Fibroblast of skin of abdomen (primary cell): ENCODE data around the gene YARS1.
A peak's percentile ranks its signal among the peaks of the same experiment; 100 is the strongest.

Source experiments
- DNase-seq: peaks from one replicate; pipeline ENCODE4 v3.0.0-alpha.2; 2013

YARS1 gene

GRCh38 chr1:32775640-32776337, 41.4 kb downstream of the YARS1 start:
- peak; percentile 89 for DNase-seq

DNA sequence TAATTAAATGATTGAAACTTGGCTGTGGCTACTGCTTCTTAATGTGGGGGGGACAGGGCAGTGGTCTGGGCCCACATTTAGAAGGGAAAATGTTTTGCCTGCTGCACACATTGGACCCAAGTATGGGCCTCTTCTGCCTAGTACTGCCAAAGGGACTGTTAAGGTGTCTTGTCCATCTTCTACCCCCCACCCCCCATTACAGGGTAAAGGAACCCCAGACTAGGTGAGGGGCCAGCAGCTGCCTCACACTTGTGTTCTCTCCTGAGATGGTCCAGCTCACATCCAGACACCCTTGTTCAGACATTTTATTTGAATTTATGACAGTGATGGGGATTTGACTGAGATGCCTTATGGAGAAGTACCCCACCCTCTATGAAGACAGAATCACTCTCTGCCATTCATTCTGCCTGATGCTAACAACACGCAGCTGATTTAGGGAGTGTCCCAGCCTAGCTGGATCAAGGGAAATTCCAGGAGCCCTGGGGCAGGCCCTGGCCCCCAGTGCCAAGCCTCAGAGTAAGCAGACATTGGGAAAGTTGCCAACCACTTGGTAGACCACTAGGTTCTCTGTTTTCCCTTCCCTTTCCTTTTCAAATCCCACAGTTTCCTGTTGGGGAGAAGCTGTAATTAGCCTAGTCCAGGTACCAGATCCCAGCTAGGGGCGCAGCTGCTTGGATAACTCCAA, 42.1 kb downstream of the YARS1 start:
- peak; percentile 76 for DNase-seq

GRCh38 chr1:32774464-32774808, 42.7 kb downstream of the YARS1 start:
- no peak for DNase-seq

GRCh38 chr1:32773764-32774463, 43.2 kb downstream of the YARS1 start:
- no peak for DNase-seq

GRCh38 chr1:32773018-32773763, 44.0 kb downstream of the YARS1 start:
- DNase-seq: peak; percentile 73

GRCh38 chr1:32772281-32773017, 44.7 kb downstream of the YARS1 start:
- DNase-seq: no peak

DNA sequence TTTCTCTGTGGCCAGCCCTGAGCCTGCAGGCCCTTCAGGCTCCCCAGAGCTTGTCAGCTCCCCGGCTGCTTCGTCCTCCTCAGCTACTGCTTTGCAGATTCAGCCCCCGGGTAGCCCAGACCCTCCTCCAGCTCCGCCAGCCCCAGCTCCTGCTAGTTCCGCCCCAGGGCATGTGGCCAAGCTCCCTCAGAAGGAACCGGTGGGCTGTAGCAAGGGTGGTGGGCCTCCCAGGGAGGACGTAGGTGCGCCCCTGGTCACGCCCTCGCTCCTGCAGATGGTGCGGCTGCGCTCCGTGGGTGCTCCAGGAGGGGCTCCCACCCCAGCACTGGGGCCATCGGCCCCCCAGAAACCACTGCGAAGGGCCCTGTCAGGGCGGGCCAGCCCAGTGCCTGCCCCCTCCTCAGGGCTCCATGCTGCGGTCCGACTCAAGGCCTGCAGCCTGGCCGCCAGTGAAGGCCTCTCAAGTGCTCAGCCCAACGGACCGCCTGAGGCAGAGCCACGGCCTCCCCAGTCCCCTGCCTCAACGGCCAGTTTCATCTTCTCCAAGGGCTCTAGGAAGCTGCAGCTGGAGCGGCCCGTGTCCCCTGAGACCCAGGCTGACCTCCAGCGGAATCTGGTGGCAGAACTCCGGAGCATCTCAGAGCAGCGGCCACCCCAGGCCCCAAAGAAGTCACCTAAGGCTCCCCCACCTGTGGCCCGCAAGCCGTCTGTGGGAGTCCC, 45.4 kb downstream of the YARS1 start:
- DNase-seq: no peak

- no peak for DNase-seq
These were observed 46.2 kb downstream of the YARS1 start for GRCh38 chr1:32770741-32771548.

GRCh38 chr1:32770221-32770731, 46.9 kb downstream of the YARS1 start:
- DNase-seq: no peak

GRCh38 chr1:32769524-32770220, 47.5 kb downstream of the YARS1 start:
- DNase-seq: peak; percentile 32

DNA sequence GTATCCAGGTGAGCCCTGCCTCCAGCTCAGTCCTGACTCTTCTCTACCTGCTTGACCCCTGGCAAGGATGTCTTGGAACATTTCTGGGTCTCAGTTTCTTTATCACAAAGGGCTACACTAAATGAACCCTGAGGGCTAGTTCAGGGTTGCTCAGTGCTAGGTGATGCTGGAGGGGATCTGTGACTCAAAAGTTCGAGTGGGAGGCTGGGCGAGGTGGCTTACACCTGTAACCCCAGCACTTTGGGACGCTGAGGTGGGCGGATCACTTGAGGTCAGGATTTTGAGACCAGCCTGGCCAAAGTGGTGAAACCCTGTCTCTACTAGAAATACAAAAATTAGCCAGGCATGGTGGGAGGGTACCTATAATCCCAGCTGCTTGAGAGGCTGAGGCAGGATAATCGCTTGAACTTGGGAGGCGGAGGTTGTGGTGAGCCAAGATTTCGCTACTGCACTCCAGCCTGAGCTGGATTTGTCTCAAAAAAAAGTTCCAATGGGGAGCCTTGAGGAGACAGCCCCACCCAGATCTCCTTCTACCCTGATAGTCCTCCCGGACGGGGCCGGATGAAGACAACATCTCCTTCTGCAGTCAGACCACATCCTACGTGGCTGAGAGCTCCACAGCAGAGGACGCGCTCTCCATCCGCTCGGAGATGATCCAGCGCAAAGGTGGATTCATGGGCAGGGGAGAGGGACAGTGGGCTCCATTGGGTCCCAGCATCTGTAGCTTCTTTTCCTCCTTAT, 48.9 kb downstream of the YARS1 start:
- DNase-seq: no peak

DNA sequence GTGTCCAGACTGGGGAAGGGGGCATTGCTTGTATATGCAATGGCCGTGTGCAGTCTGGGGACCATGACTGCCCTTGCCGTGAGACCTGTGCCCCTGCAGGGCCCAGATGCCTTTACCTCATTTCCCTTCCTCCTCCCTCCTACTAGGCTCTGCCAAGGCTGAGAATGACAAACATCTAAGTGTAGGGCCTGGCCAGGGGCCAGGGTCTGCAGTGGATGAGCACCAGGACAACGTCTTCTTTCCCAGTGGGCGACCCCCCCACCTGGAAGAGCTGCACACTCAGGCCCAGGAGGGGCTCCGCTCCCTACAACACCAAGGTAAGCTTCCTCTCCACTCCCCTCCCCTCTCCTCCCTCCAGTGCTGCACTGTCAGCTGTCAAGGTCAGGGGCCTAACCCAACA, 49.5 kb downstream of the YARS1 start:
- DNase-seq: no peak

- no peak for DNase-seq
These were observed 50.0 kb downstream of the YARS1 start for GRCh38 chr1:32767156-32767555.

DNA sequence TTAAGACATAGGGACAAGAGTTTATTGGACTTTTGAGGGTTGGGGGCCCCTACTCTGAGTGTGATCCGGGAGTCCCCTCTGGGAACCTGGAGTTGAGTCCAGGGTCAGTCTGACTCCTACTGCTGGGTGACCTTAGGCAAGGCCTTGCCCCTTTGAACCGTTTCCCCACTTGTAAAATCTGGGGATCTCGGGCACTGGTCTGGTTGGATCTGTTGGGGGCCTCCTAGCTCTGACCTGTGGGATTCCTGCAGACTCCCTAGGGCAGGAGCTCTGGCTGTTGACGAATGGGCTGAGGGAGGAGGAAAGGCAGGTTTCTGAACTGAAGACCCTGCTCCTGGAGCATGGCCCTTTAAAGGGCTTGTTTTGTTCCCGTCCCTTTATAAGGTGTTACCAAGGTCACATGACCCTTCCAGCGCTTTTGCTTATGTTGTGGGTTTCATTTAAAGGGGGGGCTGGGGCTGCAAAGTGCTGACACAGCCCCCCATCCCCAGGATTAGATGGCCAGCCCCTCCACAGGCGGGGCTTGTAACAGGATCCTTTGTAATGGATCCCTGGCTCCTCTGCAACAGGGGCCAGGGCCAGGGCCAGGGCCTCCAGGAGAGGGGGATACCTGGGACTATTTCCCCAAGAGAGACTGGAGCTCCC, 50.7 kb downstream of the YARS1 start:
- DNase-seq: no peak

- no peak for DNase-seq
These were observed 51.4 kb downstream of the YARS1 start for GRCh38 chr1:32765570-32766327.

DNA sequence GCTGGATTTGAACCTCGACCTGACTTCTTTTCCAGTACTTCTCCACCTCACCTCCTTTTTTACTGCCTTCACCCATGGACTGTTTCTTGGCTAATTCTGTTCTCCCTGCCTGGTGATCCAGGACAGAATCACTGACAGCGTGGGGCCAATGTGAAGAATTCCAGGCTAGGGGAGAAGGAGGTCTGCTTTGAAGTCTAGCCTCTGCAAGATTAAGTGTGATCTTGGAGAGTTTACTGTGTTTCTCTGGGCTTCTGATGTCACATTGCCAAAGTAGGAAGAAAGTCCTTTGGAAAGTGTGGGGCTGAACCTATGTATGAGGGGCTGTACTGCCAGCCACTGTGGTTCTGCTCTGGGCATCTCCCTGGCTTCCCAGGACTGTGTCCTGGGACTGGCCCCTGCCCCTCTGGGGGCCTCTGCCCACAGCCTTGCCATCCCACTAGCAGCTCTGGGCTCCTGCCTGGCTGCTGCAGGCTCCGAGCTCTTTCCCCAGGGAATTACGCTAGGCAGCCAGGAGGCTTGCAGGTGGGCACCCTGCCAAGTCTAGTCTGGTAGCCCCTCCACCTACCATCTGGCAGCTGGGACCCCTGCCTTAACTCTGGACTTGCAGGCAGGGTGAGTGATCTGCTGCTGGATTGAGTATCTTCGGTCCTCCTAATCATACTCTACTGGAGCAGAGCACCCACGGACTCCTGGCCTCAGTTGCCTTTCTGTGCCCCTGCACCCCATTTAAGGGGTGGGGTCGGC, 52.2 kb downstream of the YARS1 start:
- no peak for DNase-seq

- no peak for DNase-seq
These were observed 53.9 kb downstream of the YARS1 start for GRCh38 chr1:32763221-32763620.
